Measurements from ENCODE around the gene SGSM1. TPM values are rescaled to one million over a fixed set of nuclear protein-coding genes. Genes with fewer than 3 reads are reported as not detected.
"Not testable (repeated sequence)": the region's sequence is repeated elsewhere in the genome, so short reads cannot be mapped to it uniquely, and the experiment has no call there.

SGSM1 gene
- total RNA-seq, 1 donor from 2014 or later, result not detected

DNA sequence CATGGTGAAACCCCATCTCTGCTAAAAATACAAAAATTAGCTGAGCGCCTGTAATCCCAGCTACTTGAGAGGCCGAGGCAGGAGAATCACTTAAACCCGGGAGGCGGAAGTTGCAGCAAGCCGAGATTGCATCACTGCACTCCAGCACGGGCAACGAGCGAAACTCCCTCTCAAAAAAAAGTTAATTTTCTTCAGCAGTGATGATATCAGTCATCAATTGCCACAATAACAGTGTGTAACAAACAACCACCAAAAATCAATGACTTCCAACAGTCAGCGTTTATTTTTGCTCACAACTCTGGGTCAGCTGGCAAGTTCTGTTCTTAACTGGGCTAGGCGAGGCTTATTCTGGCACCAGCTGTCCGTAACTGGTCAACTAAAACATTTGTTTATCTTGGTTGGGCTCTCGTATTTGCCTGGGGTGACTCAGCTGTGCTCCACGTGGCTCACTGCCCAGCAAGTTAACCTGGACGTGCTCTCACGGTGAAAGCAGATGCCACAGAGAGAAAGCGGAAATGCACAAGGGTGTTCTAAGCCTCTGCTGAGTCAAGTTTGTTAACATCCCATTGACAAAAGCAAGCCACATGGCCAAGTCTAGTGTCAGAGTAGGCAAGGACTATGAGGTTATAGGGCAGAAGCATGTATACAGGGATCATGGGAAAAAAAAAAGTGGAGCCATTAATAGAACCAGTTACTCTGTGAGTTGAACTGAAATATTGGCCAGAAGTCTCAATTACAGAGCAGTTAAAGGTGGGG lies 88.4 kb downstream of the SGSM1 start:
- peak; percentile 96 for DNase-seq (ENCODE audit: low read depth)

GRCh38 chr22:24894998-24895397 lies 89.0 kb downstream of the SGSM1 start:
- peak; percentile 47 for DNase-seq (ENCODE audit: low read depth)

DNA sequence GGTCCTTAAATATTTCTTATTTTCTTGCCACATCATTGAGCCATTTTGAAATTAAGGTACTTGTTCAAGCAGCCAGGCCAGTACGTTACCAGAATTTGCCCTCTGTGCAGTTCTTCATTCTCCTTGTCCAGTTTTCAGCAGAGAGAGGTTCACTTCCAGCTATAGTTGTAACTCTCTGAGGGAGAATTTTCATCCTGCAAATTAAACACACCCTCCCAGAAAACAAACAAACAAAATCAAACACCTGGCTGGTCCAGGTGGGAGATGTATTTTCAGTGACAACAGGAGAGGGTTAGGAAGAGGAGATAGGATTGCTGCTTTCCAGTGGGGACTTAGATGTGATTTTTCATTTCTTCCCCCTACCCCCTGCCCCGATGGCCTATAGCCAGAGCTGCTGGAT lies 95.4 kb downstream of the SGSM1 start:
- DNase-seq (ENCODE audit: low read depth), result no peak

DNA sequence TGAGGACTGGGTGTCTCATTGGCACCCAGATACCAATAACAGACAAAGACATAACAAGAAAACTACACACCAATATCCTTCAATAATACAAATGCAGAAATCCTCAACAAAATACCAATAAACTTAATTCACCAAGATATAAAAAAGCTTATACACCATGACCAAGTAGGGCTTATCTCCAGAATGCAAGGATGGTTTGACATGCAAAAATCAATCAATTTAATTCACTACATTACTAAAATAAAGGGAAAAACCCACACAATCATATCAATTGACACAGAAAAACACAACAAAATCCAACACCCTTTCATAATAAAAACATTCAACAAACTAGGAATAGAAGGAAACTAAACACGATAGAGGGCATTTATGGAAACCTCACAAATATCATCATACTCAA lies 99.9 kb downstream of the SGSM1 start:
- no peak for DNase-seq (ENCODE audit: low read depth)

DNA sequence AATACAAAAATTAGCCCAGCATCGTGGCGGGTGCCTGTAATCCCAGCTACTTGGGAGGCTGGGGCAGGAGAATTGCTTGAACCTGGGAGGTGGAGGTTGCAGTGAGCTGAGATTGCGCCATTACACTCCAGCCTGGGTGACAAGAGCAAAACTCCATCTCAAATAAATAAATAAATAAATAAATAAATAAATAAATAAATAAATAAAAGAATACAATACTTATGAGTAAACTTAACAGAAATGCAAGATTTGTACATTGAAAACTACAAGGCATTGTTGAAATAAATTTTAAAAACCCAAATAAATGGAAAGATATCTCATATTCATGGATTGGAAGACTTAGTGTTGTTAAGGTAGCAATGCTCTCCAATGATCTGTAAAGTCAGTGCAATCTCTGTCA lies 101.1 kb downstream of the SGSM1 start:
- DNase-seq (ENCODE audit: low read depth), result not testable (repeated sequence)

- DNase-seq (ENCODE audit: low read depth), result no peak
These were observed 114.0 kb downstream of the SGSM1 start for GRCh38 chr22:24920029-24920428.

DNA sequence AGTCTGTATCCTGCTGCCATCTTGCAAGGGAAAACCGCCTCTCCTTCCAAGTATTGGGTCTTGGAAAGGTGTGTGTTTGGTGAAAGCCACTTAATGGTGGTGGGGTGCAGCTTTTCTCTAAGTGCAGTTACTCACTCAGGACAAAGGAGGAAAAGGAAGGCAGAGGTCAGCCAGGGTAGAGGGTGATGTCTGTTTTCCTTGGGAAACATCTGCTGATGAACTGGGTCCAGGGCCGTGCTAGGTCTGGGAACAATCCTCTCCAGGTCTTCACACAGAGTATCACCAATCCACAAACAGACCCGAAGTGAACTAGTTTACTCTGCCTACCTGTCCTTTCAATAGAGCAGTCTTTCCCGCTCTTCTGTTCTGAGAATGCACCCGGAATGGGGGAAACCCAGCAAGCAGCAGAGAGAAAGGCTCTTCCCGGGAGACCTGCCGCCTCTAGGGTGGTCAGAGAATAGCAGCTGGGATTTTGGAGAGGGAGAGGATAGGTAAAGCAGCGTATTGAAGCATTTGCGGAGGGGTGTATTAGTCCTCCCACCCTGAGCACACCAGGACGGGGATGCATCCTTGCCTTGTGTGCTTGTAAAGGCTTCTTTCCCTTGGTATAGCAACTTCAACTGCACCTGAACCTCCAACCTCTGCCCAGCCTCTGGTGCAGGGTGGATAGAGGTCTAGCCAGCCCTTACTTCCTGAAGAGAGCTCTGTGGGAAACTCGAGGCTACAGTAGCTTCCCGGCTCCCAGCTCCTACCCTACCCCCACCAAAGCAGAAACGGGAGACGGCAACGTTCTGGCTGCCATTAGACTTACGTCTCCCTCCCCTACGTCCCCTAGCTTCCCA lies 119.8 kb downstream of the SGSM1 start:
- DNase-seq (ENCODE audit: low read depth), result no peak

DNA sequence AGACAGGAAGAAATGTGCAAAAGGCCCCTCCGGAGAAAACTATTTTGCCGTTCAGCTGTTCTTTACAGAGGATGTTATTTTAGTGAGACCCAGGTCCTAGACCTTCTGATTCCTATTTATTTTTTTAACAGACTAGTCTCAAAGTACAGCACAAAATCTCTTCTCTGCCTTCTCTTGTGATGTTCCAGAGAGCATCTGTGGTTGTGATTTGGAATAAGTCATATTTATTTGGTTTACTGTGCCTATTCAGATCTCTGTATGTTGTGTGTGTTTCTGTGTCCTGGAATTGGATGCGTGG lies 120.4 kb downstream of the SGSM1 start:
- DNase-seq (ENCODE audit: low read depth), result no peak

- DNase-seq (ENCODE audit: low read depth), result no peak
These were observed 121.0 kb downstream of the SGSM1 start for GRCh38 chr22:24926849-24927579.

GRCh38 chr22:24928322-24928721 lies 122.3 kb downstream of the SGSM1 start:
- DNase-seq (ENCODE audit: low read depth), result no peak

DNA sequence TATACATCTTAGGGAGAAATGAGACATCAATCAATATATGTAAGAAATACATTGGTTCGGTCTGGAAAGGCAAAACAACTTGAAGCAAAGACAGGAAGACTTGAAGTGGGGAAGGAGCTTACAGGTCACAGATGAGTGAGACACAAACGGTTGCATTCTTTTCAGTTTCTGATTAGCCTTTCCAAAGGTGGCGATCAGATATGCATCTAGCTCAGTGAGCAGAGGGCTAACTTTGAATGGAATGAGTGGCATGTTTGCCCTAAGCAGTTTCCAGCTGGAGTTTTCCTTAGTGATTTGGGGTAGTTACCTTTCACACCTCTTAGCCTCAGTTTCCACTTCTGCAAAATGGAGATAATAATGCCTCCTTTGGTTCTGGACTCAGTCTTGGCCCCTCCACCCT lies 124.7 kb downstream of the SGSM1 start:
- DNase-seq (ENCODE audit: low read depth), result no peak

GRCh38 chr22:24935771-24936483 lies 129.9 kb downstream of the SGSM1 start:
- no peak for DNase-seq (ENCODE audit: low read depth)

- peak; percentile 20 for DNase-seq (ENCODE audit: low read depth)
These were observed 131.1 kb downstream of the SGSM1 start for GRCh38 chr22:24937114-24937513.

GRCh38 chr22:24938741-24939341 lies 132.8 kb downstream of the SGSM1 start:
- DNase-seq (ENCODE audit: low read depth), result peak; percentile 49

GRCh38 chr22:24942301-24942700 lies 136.3 kb downstream of the SGSM1 start:
- DNase-seq (ENCODE audit: low read depth), result no peak

- DNase-seq (ENCODE audit: low read depth), result no peak
These were observed 138.4 kb downstream of the SGSM1 start for GRCh38 chr22:24944217-24944937.

DNA sequence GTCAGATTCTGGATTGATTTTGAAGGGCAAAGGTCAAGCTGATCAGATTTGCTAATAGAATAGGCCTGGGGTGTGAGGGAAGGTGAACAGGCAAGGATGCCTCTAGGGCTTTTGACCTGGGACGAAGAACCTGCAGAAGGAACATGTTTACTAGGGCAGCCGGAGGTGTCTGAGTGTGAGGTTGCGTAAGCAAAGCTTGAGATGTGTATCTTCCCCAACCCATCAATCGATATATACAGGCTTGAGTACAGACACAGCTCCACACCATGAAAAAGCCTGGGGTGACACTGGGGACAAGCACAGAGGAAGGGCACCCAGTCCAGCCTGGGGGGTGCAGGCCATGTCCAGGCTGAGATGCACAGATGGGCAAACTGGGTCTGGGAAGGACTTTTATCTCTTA lies 139.4 kb downstream of the SGSM1 start:
- no peak for DNase-seq (ENCODE audit: low read depth)

- DNase-seq (ENCODE audit: low read depth), result no peak
These were observed 141.4 kb downstream of the SGSM1 start for GRCh38 chr22:24947383-24947782.

DNA sequence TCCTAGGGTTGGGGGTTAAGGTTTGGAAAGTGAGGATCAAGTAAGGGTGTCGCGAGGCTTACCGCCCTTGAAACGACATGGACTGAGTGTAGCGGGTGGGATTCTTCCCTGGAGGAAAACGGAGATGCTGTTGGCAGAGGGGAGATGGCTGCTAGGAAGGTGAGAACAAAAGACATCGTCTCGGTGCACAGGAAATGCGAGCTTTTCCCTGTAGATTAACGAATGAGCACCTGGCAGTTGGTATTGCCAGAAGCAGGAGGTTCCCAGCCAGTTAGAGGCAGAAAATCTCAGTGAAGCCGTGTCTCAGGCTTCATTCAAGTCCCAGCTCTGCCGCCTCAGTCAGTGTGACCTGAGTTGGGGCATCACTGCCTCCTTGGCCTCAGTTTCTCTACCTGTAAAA lies 141.9 kb downstream of the SGSM1 start:
- DNase-seq (ENCODE audit: low read depth), result no peak

All from myocyte (in vitro differentiated cells).